IMR-90 (cell line): Measurements from ENCODE around the gene SLC45A2.

Experiments
- BHLHE40 ChIP-seq: fragments of 150-350 bp; IDR thresholded peaks from 2 replicates; pipeline ENCODE4 v1.6.1; 2016; ENCODE audit warnings: mild to moderate bottlenecking, low read depth, low read length
- CEBPB ChIP-seq: IDR thresholded peaks from 2 replicates; pipeline ENCODE4 v1.6.1; 2012; ENCODE audit warnings: low read depth, low read length, improper control_type of control experiment
- CHD1 ChIP-seq: IDR thresholded peaks from 2 replicates; pipeline ENCODE4 v1.6.1; 2012; ENCODE audit warnings: low read depth, low read length, improper control_type of control experiment
- CTCF ChIP-seq: conservative IDR thresholded peaks from 2 replicates; pipeline ENCODE4 v1.5.1; 2012; ENCODE audit warnings: mild to moderate bottlenecking, low read depth, low read length, improper control_type of control experiment
- ELK1 ChIP-seq: fragments of 150-350 bp; IDR thresholded peaks from 2 replicates; pipeline ENCODE4 v1.6.1; 2016; ENCODE audit warnings: low read depth, mild to moderate bottlenecking, low read length, moderate library complexity, borderline replicate concordance
- FOS ChIP-seq: fragments of 150-350 bp; IDR thresholded peaks from 2 replicates; pipeline ENCODE4 v1.6.1; 2016; ENCODE audit warnings: low read depth, low read length
- MAZ ChIP-seq: IDR thresholded peaks from 2 replicates; pipeline ENCODE4 v1.6.1; 2012; ENCODE audit warnings: low read depth, mild to moderate bottlenecking, low read length, improper control_type of control experiment, moderate library complexity, borderline replicate concordance
- MXI1 ChIP-seq: IDR thresholded peaks from 2 replicates; pipeline ENCODE4 v1.6.1; 2012; ENCODE audit warnings: low read depth, mild to moderate bottlenecking, low read length, moderate library complexity, borderline replicate concordance
- NFE2L2 ChIP-seq: fragments of 150-350 bp; IDR thresholded peaks from 2 replicates; pipeline ENCODE4 v1.6.1; 2016; ENCODE audit warnings: low read depth, mild to moderate bottlenecking, low read length
- POLR2A ChIP-seq: IDR thresholded peaks from 2 replicates; pipeline ENCODE4 v1.6.1; 2012; ENCODE audit warnings: mild to moderate bottlenecking, low read depth, low read length
- RAD21 ChIP-seq: IDR thresholded peaks from 2 replicates; pipeline ENCODE4 v1.6.1; 2012; ENCODE audit warnings: low read length, improper control_type of control experiment
- RFX5 ChIP-seq: IDR thresholded peaks from 2 replicates; pipeline ENCODE4 v1.8.0; 2012; ENCODE audit warnings: low read depth, mild to moderate bottlenecking, low read length, moderate library complexity
- SMC3 ChIP-seq: fragments of 150-350 bp; IDR thresholded peaks from 2 replicates; pipeline ENCODE4 v1.6.1; 2016; ENCODE audit warnings: low read depth, mild to moderate bottlenecking, antibody characterized with exemption, low read length, moderate library complexity
- USF2 ChIP-seq: fragments of 150-350 bp; IDR thresholded peaks from 2 replicates; pipeline ENCODE4 v1.6.1; 2017; ENCODE audit warnings: mild to moderate bottlenecking, antibody characterized with exemption, low read length, low read depth

- TF ChIP-seq CTCF (no peak), POLR2A (no peak), RFX5 (no peak), MXI1 (no peak), CHD1 (no peak), ELK1 (no peak), CEBPB (no peak), BHLHE40 (no peak), RAD21 (no peak), SMC3 (no peak), NFE2L2 (no peak), MAZ (no peak), USF2 (no peak), FOS (no peak)
These were observed 17.7 kb downstream of the SLC45A2 start for GRCh38 chr5:33966805-33967204.
